NCI-H2107 treated with DMSO at 0.1 percent for 48 hours (cell line): ENCODE measurements around the gene ENAM.
"Not testable (repeated sequence)": the region's sequence is repeated elsewhere in the genome, so short reads cannot be mapped to it uniquely, and the experiment has no call there.

Experiments
- DNase-seq: peaks from one replicate; lab custom pipeline; 2025; ENCODE audit not compliant: unreplicated experiment; lab: John Stamatoyannopoulos, UW

Gene ENAM

DNA sequence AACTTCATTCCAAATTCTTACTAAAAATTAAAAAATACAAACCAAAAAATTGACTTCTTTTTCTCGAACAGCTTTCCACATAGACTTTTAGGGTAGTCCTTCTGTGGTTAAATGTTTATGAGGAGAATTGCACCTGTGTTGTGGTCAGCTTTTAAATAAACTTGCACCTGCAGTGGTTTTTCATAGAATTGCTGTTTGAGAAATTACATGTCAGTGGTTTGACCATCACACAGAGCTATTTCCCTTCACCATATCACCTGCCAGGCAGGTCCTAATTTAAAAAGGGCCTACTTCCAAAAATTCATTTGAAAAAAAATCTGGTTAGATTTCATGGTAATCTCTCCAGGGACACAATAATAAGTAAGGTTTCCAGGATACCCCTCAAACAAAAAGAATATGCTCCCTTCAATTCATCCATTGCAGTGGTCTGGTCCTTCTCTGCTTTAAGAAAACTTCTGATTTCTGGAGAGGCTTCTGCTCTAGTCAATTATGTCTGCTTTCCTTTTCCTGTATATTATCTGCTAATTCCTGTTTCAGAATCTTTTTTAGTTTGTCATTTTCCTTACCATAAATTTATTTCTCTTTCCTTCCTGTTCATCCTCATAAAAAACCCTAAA, 49.9 kb downstream of the ENAM start:
- peak; percentile 83 for DNase-seq

GRCh38 chr4:70680934-70681333, 52.4 kb downstream of the ENAM start:
- DNase-seq = no peak

GRCh38 chr4:70681704-70682103, 53.2 kb downstream of the ENAM start:
- DNase-seq = no peak

- not testable (repeated sequence) for DNase-seq
Measured at GRCh38 chr4:70682142-70682541, 53.6 kb downstream of the ENAM start.

DNA sequence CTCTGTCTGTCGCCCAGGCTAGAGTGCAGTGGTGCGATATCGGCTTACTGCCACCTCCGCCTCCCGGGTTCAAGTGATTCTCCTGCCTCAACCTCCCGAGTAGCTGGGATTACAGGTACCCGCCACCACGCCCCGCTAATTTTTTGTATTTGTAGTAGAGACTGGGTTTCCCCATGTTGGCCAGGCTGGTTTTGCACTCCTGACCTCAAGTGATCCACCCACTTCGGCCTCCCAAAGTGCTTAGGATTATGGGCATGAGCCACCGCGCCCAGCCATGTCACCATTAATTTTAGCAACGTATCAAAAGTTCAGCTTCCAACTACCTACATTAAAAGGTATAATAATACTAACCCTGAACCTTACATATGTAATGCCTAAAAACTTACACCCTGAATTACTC, 58.8 kb downstream of the ENAM start:
- DNase-seq = no peak

- peak; percentile 95 for DNase-seq
Measured at GRCh38 chr4:70687821-70688794, 59.6 kb downstream of the ENAM start, which contains the start of gene UTP3. Gene UTP3 (plus strand): TSS chr4:70688532. CDS start chr4:70688678, 146 bp downstream.

GRCh38 chr4:70688795-70689231, 60.3 kb downstream of the ENAM start:
- no peak for DNase-seq

- DNase-seq = no peak
Measured at GRCh38 chr4:70691661-70692060, 63.1 kb downstream of the ENAM start.

DNA sequence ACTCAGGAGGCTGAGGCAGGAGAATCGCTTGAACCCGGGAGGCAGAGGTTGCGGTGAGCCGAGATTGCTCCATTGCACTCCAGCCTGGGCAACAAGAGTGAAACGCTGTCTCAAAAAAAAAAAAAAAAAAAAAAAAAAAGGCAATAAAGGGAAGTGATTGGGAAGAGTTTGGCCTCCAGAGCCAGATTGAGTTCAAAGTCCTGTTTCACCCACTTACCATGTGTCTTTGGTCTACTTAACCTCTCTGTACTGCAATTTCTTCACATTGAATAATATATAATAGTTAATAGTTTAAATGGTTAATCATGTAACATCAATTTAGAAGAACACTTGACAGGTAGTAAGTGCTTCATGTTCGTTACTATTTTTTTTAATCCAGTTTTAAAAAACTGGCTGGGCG, 66.1 kb downstream of the ENAM start:
- not testable (repeated sequence) for DNase-seq
